ACC112 (cell line): ENCODE measurements around the gene TMC1.

Experiments used
- H2AFZ ChIP-seq: fragments of 200-600 bp; sonication (generic); one replicate; pipeline ENCODE4 v1.6.0; 2017; ENCODE audit warnings: antibody characterized with exemption, low read length; ENCODE audit not compliant: unreplicated experiment
- H3K27ac ChIP-seq: fragments of 200-600 bp; sonication (generic); 2 replicates; pipeline ENCODE4 v1.5.1; 2014; ENCODE audit warnings: low read depth, mild to moderate bottlenecking, antibody characterized with exemption, low read length, moderate library complexity
- H3K27me3 ChIP-seq: fragments of 200-600 bp; sonication (generic); 2 replicates; pipeline ENCODE4 v1.6.1; 2014; ENCODE audit warnings: mild to moderate bottlenecking, antibody characterized with exemption, low read length, moderate library complexity, mixed read lengths; ENCODE audit not compliant: insufficient read depth
- H3K36me3 ChIP-seq: fragments of 200-600 bp; sonication (generic); 2 replicates; pipeline ENCODE4 v1.6.1; 2016; ENCODE audit warnings: mild to moderate bottlenecking, antibody characterized with exemption, low read length, moderate library complexity, mixed read lengths; ENCODE audit not compliant: insufficient read depth
- H3K4me1 ChIP-seq: fragments of 200-600 bp; sonication (generic); one replicate; pipeline ENCODE4 v1.6.1; 2016; ENCODE audit warnings: low read length, mixed read lengths; ENCODE audit not compliant: insufficient read depth, unreplicated experiment, control insufficient read depth
- H3K4me3 ChIP-seq: fragments of 200-600 bp; sonication (generic); 2 replicates; pipeline ENCODE4 v1.5.1; 2014; ENCODE audit warnings: mild to moderate bottlenecking, low read depth, low read length
- H3K79me2 ChIP-seq: fragments of 200-600 bp; sonication (generic); one replicate; pipeline ENCODE4 v1.6.0; 2016; ENCODE audit warnings: low read length; ENCODE audit not compliant: control insufficient read depth, unreplicated experiment, insufficient read depth

The TMC1 gene

GRCh38 chr9:72526901-72527800 lies 5.7 kb downstream of the TMC1 start:
- Histone ChIP-seq H3K79me2 (no peaks in the 10 kb centered on the region), H3K4me1 (peaks cover 25% of the 10 kb centered on the region), H3K27me3 (no peaks in the 10 kb centered on the region), H2AFZ (peak overlapping the region; percentile 95), H3K36me3 (no peaks in the 10 kb centered on the region), H3K27ac (peak overlapping the region; percentile 62; the same call in 1 of the 2 replicates), H3K4me3 (peak overlapping the region; percentile 47; the same call in 1 of the 2 replicates)

- Histone ChIP-seq H3K79me2 (no peaks in the 10 kb centered on the region), H3K27me3 (no peaks in the 10 kb centered on the region), H3K4me3 (peak overlapping the region; percentile 22; the same call in 1 of the 2 replicates), H3K4me1 (peaks cover 25% of the 10 kb centered on the region), H3K36me3 (no peaks in the 10 kb centered on the region), H3K27ac (peak overlapping the region; percentile 62; the same call in 1 of the 2 replicates), H2AFZ (peak overlapping the region; percentile 94)
Observed at GRCh38 chr9:72527801-72528195, 6.4 kb downstream of the TMC1 start.

- Histone ChIP-seq H3K79me2 (no peaks in the 10 kb centered on the region), H3K27me3 (no peaks in the 10 kb centered on the region), H2AFZ (no peak overlapping the region), H3K4me1 (peaks cover 25% of the 10 kb centered on the region), H3K4me3 (no peak overlapping the region), H3K36me3 (no peaks in the 10 kb centered on the region), H3K27ac (no peak overlapping the region)
Observed at GRCh38 chr9:72529531-72529930, 8.1 kb downstream of the TMC1 start.

- Histone ChIP-seq H3K27me3 (no peaks in the 10 kb centered on the region), H3K36me3 (no peaks in the 10 kb centered on the region), H3K4me1 (no peaks in the 10 kb centered on the region), H3K27ac (no peak overlapping the region), H3K4me3 (no peak overlapping the region), H3K79me2 (no peaks in the 10 kb centered on the region), H2AFZ (no peak overlapping the region)
Observed at GRCh38 chr9:72533322-72533721, 11.9 kb downstream of the TMC1 start.

GRCh38 chr9:72534931-72535330 lies 13.5 kb downstream of the TMC1 start:
- no peak overlapping the region for H3K4me3 ChIP-seq
- no peaks in the 10 kb centered on the region for H3K4me1 ChIP-seq
- H3K27ac ChIP-seq, result no peak overlapping the region
- H2AFZ ChIP-seq, result no peak overlapping the region
- H3K27me3 ChIP-seq, result no peaks in the 10 kb centered on the region
- H3K36me3 ChIP-seq, result no peaks in the 10 kb centered on the region
- H3K79me2 ChIP-seq, result no peaks in the 10 kb centered on the region

- peaks cover 7% of the 10 kb centered on the region for H3K4me1 ChIP-seq
- H2AFZ ChIP-seq, result no peak overlapping the region
- no peak overlapping the region for H3K4me3 ChIP-seq
- H3K79me2 ChIP-seq, result no peaks in the 10 kb centered on the region
- no peaks in the 10 kb centered on the region for H3K27me3 ChIP-seq
- no peak overlapping the region for H3K27ac ChIP-seq
- H3K36me3 ChIP-seq, result no peaks in the 10 kb centered on the region
Observed at GRCh38 chr9:72537011-72537545, 15.7 kb downstream of the TMC1 start.

- H3K79me2 ChIP-seq, result no peaks in the 10 kb centered on the region
- H3K36me3 ChIP-seq, result no peaks in the 10 kb centered on the region
- no peak overlapping the region for H2AFZ ChIP-seq
- H3K4me1 ChIP-seq, result peaks cover 11% of the 10 kb centered on the region
- no peaks in the 10 kb centered on the region for H3K27me3 ChIP-seq
- no peak overlapping the region for H3K27ac ChIP-seq
- H3K4me3 ChIP-seq, result no peak overlapping the region
Observed at GRCh38 chr9:72537671-72538070, 16.3 kb downstream of the TMC1 start.

GRCh38 chr9:72538921-72539702 lies 17.7 kb downstream of the TMC1 start:
- H3K4me3 ChIP-seq, result no peak overlapping the region
- H2AFZ ChIP-seq, result no peak overlapping the region
- H3K79me2 ChIP-seq, result no peaks in the 10 kb centered on the region
- no peaks in the 10 kb centered on the region for H3K27me3 ChIP-seq
- no peaks in the 10 kb centered on the region for H3K36me3 ChIP-seq
- H3K4me1 ChIP-seq, result peaks cover 17% of the 10 kb centered on the region
- no peak overlapping the region for H3K27ac ChIP-seq

- Histone ChIP-seq H3K27me3 (no peaks in the 10 kb centered on the region), H2AFZ (no peak overlapping the region), H3K4me1 (peaks cover 17% of the 10 kb centered on the region), H3K79me2 (no peaks in the 10 kb centered on the region), H3K27ac (no peak overlapping the region), H3K4me3 (no peak overlapping the region), H3K36me3 (no peaks in the 10 kb centered on the region)
Observed at GRCh38 chr9:72539824-72540347, 18.5 kb downstream of the TMC1 start.

GRCh38 chr9:72540348-72540873 lies 19.0 kb downstream of the TMC1 start:
- Histone ChIP-seq H2AFZ (peak overlapping the region; percentile 42), H3K27me3 (no peaks in the 10 kb centered on the region), H3K79me2 (no peaks in the 10 kb centered on the region), H3K36me3 (no peaks in the 10 kb centered on the region), H3K27ac (no peak overlapping the region), H3K4me1 (peaks cover 17% of the 10 kb centered on the region), H3K4me3 (no peak overlapping the region)
